Right ventricle myocardium inferior (tissue), 1 donor: ENCODE measurements around the gene AKT3. TPM values are rescaled to one million over a fixed set of nuclear protein-coding genes. Genes with fewer than 3 reads are reported as not detected.
"Not testable (repeated sequence)": the region's sequence is repeated elsewhere in the genome, so short reads cannot be mapped to it uniquely, and the experiment has no call there.

Experiments
- ATAC-seq: fragments of 200-7000 bp; cut with Tn5 transposase; one replicate; pipeline ENCODE4 v1.9.1; 2020; ENCODE audit warnings: mild to moderate bottlenecking, moderate library complexity
- DNase-seq: peaks from one replicate; pipeline ENCODE4 v3.0.0; 2021; ENCODE audit errors: missing footprints
- intact Hi-C: fragments of 100-400 bp; cut with DNase I; formaldehyde crosslinking; loops from one replicate; pipeline ENCODE4 v1.11.0; 2022
- total RNA-seq: library from RNA; stranded (reverse); fragmentation: NEBNext Ultra II Directional; extraction: Animal tissue kit (Norgen Biotek cat#: 25700); gene quantifications from one replicate; pipeline ENCODE4 v1.2.1, GENCODE V29; 2021
- donor health status: DM: no; HTN: yes; CAD: no; lungs with severe emphysema.

Gene AKT3
- total RNA-seq, 1 donor from 2014 or later: 19.1 TPM

DNA sequence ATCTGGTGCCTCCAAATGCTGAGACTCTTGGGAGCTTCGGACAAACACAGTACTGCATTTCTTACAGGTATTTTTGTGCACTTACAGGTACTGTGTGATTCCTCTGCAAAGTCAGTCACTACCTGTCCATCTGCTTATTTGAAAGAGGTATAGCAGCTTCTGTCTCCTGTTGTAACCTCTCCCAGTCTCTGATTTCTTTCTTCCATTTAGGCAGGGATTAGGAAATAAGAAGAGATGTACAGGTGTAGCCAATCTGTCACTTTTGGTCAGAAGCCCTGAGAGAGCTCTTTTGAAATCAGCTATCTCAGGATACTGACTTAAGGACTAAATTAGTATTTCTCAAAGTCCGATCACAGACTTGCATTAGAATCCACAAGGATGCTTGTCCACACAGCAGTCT lies 54.0 kb downstream of the AKT3 start:
- ATAC-seq: no peak
- no peak for DNase-seq
- intact Hi-C loops: loop anchor here (5.0 kb wide), 1 partner anchor 51 kb away; no protein-coding TSS in a partner anchor

DNA sequence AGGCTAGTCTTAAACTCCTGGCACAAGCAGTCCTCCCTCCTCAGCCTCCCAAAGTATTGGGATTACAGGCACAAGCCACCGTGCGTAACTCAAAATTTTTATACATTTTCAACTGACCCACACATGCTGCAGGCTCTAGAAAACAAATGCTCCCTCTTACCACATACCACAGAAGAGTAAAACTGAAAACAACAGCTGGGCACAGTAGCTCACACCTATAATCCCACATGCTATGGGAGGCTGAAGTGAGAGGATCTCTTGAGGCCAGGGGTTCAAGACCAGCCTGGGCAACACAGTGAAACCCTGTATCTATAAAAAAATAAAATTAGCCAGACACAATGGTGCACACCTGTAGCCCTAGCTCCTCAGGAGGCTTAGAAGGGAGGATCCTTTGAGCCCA lies 56.7 kb downstream of the AKT3 start:
- intact Hi-C loops: no loop called here
- DNase-seq (no peak), ATAC-seq (no peak)

DNA sequence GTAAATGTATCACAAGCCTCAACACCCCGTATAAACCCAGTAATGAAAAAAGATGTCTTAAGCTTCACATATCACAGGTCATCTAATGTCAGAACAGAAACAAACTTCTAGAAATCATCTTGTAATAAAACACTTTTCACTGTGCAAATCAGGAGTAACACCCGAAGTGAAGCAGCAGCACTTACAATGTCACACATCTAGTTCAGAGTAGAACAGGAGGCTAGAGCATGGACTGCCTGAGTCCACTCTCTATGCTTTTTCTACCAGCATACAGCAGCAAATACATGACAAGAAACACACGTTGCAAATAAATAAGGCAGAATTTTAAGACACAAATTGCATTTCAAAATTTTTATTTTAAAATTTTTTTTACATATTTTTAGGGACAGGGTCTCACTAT lies 57.2 kb downstream of the AKT3 start:
- no peak for ATAC-seq
- intact Hi-C loops: no loop called here
- no peak for DNase-seq

DNA sequence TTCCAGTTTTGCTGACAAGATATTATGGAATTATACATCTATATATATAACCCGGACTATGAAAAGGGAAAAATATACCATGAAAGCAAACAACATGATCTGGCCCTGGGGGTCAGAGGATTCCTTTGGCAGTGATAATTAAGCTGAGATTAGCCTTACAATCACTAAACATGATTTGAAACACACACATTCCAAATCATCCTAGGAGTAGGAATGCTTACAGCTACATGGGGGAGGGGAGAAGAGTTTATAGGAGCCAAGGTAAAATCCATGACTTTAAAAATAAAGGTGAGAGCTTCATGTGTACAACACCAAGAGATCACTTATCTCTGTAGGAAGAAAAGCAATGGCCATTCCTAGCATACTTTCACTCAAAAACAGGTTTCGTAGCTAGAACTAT lies 57.6 kb downstream of the AKT3 start:
- intact Hi-C loops: no loop called here
- ATAC-seq: no peak
- DNase-seq: no peak

DNA sequence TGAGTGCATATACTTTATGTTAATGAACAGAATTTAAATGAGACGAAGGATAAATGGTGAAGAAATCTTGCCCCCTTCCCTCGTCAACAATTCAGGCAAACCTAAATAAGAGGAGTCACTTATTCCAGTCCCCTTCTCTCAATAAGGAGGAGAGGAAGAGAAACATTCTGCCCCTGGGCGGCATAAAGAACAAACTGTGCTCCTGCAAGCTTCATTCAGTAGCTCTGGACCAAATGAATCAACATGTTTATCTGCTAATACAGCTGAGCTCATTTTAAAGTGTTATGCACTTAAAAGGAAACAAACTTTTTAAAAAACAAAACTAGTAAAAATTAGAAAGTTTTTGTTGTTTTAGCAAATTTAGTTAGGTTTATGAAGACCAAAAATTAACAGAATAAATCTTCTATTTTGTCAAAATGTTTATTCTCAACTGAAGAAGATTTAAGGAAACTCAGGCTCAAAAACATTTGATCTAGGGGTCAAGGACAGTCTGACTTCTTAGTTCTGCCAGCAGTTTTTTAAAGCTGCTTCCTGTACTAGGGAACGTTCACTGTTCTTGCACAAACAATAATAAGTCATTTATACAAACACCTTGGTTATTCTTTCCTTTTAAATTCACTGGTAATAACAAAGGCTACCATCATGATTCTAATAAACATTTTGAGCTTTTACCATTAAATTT lies 58.3 kb downstream of the AKT3 start:
- peak; percentile 76 for ATAC-seq
- intact Hi-C loops: no loop called here

DNA sequence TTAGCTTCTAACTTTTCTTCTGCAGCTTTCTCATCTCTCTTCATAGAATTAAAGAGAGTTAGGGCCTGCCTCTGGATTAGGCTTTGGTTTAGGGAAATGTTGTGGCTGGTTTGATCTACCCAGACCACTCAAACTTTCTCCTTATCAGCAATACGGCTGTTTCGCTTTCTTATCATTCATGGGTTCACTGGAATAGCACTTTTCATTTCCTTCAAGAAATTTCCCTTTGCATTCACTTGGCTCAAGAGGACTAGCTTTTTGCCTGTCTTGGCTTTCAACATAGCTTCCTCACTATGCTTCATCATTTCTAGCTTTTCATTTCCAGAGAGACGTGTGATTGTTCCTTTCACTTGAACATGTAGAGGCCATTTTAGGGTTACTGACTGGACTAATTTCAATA lies 59.6 kb downstream of the AKT3 start:
- no peak for ATAC-seq
- intact Hi-C loops: no loop called here
- DNase-seq: no peak

More for the DNA sequence above, 58.3 kb downstream of the AKT3 start:
- no peak for DNase-seq

DNA sequence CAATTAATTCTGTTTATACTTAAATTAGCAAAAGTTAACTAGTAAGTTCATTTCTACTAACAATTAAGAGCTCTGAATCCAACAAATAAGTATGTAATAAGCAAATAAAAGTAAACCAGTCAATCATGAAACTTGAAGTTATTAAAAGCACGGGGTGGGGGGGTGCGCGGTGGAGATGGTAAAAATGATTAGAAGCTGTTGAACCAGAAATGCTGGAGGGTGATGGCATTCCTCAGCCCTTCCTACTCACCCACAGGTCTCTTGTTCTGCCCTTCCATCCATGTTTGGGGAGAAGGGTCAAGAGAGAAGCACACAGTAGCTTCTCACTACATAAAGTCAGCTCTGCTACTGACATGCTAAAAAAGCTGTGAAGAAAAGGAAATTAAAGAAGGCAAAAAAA lies 63.5 kb downstream of the AKT3 start:
- intact Hi-C loops: no loop called here
- DNase-seq: no peak
- no peak for ATAC-seq

DNA sequence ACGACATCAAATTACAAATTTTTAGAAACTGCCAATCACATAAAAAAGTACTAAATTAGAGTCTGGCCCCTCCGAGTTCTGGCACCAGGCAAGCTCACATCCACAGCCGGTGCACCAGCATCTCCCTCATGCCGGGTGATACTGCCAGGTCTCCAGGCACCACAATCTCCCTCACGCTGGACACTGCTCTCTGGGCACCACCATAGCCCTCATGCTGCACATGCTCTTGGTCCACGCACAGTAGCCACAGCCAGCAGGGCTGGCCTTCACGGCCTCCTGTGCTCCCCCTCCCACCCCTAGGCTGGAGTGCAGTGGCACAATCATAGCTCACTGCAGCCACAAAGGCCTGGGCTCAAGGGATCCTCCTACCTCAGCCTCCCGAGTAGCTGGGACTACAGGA lies 65.5 kb downstream of the AKT3 start:
- no peak for DNase-seq
- intact Hi-C loops: no loop called here
- ATAC-seq: no peak

DNA sequence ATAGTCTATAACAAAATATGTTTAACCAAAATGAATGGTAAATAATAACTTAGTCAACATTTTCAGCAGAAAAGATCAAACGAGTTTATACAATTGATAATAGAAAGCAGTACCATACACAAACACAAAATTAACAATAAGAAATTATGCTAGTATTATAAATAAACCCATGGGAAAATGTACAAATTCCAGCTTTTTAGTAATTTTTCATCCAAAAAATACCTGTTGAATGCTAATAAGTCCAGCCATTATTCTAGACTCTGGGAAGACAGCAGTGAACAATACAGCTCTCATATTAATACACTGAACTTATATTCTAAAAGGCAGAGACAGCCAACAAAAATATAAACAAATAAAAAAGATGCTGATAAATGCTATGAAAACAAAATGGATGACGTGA lies 66.3 kb downstream of the AKT3 start:
- intact Hi-C loops: no loop called here
- no peak for ATAC-seq
- no peak for DNase-seq

DNA sequence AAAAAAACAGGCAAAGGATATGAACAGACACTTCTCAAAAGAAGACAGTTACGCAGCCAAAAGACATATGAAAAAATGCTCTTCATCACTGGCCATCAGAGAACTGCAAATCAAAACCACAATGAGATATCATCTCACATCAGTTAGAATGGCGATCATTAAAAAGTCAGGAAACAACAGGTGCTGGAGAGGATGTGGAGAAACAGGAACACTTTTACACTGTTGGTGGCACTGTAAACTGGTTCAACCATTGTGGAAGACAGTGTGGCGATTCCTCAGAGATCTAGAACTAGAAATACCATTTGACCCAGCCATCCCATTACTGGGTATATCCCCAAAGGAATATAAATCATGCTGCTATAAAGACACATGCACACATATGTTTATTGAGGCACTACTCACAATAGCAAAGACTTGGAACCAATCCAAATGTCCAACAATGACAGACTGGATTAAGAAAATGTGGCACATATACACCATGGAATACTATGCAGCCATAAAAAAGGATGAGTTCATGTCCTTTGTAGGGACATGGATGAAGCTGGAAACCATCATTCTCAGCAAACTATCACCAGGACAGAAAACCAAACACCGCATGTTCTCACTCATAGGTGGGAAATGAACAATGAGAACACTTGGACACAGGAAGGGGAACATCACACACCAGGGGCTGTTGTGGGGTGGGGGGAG lies 77.5 kb downstream of the AKT3 start:
- DNase-seq, intact Hi-C loops, ATAC-seq: not testable (repeated sequence)

DNA sequence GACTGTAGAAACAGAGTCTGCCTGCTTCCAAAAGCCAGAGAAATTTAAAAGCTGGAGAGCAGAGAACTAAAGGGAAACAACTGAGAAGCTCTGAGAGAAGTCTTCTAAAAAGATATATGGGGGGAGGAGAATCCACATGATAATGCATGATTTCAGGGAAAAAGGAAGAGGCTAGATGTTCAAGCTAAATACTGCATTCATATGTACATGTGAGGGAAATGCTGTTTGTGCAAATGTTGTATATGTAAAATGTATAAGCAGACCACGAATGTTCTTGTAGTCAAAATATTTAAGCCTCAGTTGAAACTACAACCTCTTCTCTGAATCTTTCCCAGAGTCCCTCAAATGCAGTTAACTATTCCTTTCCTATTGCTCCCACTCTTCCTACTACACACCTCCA lies 79.2 kb downstream of the AKT3 start:
- no peak for ATAC-seq
- DNase-seq: no peak
- intact Hi-C loops: no loop called here

DNA sequence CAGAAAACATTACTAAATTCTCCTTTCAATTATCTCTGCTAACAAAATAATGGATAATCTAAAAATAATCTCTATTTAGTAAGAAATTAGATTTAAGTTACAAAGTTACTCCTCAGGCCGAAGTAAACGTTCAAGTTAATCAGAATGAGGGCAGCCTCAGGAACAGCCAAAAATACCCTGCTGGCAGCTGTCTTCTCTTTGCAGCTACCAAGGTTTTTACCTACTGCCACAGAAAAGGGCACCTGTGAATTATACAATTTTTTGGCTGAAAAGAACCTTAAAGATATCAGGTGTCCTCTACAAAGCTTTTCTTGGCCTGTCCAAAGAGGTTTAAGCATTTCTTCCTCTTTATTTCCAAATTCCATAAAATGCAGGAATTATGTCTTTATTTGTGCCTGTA lies 84.4 kb downstream of the AKT3 start:
- intact Hi-C loops: no loop called here
- ATAC-seq: no peak

DNA sequence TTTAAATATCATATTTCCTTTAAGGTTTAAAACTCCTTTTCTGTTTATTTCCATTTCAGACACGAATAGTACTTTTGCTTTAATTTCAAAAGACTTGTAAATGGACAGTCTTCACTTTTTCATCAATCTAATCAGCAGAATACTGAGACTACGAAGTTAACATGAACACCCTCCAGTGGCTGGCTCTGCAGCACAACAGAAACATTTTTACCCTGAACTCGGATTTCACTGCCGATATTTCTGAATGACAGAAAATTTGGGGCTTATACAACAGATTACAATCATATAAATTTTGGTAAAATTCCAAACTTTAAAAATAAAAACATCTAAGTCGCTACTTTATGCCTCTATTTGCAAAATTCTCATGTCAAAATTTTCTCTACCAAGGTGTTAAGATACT lies 86.2 kb downstream of the AKT3 start:
- intact Hi-C loops: no loop called here
- DNase-seq (no peak), ATAC-seq (no peak)

More for the DNA sequence above, 84.4 kb downstream of the AKT3 start:
- DNase-seq: no peak

DNA sequence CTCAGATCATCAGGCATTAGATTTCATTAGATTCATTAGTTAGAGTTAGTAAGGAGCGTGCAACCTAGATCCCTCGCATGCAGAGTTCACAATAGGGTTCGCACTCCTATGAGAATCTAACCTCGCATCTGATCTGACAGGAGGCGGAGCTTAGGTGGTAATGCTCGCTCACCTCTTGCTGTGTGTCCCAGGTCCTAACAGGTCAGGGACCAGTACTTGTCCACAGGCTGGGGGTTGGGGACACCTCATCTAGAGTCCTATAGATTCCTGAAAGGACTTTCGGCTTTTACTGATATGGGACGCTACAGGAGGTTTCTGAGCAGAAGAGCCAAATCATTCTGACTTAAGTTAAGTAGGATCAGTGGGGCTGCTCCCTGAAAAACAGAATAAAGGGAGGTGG lies 91.4 kb downstream of the AKT3 start:
- ATAC-seq (no peak), DNase-seq (no peak)
- intact Hi-C loops: no loop called here

DNA sequence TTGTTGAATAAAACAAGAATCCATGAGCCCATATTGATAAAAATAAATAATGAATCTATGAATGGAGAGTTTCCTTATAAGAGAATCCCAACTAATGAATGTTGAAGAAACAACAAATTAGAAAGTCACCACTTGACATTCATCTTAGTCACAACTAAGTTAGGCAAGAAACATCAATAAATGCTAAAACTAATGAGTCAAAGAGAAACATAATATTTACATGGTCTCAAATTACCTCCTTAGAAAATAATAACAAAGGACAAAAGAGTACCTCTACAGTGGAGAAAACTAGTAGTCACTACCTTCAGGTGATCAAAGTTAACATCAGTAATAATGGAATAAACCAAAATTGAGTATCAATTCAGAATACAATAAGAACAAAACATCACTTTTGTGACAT lies 93.5 kb downstream of the AKT3 start:
- intact Hi-C loops: no loop called here
- ATAC-seq: no peak
- DNase-seq: no peak

DNA sequence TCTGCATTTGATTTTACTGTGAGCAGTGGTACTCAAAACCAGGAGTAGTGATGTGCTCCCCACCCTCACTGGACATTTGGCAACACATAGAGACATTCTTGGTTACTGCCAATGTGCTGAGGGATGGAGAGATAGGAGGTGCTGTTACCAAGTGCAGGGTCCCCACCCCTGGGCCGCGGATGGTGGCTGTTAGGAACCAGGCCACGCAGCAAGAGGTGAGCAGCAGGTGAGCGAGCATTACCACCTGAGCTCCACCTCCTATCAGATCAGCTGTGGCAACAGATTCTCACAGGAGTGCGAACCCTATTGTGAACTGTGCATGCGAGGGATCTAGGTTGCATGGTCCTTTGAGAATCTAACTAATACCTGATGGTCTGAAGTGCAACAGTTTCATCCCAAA lies 95.7 kb downstream of the AKT3 start:
- ATAC-seq: no peak
- intact Hi-C loops: no loop called here
- peak; percentile 50 for DNase-seq

DNA sequence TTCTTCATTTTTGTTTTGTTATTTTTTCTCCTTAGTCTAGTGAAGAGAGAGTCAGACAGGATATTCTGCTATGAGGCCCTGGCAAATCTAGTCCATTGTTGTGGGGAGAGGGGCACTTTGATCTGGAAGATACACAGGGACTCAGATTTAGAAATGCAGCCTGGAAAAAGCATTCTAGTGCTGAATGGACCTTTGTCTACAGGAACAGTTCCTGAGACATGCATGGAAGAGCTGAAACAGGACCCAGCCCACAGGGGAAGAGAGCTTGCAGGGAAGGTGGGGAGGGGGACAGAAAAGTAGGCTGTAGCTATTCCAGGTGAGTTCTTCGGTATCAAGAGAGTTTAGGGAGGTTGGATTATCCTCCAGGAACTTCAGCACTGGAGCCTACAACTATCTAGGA lies 98.5 kb downstream of the AKT3 start:
- no peak for DNase-seq
- intact Hi-C loops: no loop called here

DNA sequence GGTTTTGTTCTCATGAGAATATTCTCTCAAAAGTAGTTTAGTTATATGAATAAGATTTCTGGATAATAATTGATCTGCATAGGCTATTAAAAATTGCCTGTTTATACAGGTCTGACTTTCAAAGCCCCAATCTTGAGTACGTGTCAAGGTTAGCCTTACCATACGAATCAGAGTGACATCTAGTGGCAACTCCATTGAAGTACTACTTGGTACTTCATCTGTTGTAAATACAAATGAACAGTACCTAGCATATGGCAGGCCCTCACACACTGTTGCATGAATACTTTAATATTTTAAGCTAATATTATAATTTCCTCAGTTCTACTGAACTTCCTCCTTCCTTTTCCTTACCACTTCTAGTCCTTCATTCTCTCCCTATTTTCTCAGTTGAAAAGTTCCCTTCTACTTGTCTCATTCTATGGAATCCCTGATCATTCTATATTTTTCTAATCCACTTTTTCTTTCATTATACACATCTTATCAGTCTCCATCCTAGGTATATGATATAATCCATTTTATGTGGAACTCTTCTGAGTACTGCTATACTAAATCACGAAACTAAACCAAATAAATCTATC lies 101.2 kb downstream of the AKT3 start:
- intact Hi-C loops: loop anchor here (5.0 kb wide), 2 partner anchors 41 to 406 kb away; no protein-coding TSS in a partner anchor
- ATAC-seq (peak; percentile 90), DNase-seq (no peak)

More for the DNA sequence above, 98.5 kb downstream of the AKT3 start:
- ATAC-seq: no peak

DNA sequence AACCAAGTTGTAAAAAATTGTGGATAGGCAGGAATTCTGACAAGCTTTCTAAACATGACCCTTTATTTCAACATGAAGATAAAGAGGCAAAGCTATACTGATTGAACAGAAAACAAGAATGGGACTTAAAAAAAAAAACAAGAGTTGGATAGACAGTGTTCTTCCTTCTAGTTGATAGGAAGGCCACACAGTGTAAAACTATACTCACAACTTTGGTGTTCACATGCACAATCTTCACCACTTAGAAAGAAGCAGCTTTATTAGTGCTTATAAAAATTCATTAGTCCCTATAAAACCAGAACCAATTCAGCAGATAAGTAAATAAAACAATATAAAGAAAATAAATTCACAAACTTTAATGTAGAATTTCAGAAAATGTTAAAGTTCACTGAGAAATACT lies 101.8 kb downstream of the AKT3 start:
- no peak for DNase-seq
- intact Hi-C loops: loop anchor here (5.0 kb wide), 2 partner anchors 41 to 406 kb away; no protein-coding TSS in a partner anchor
- ATAC-seq: no peak

DNA sequence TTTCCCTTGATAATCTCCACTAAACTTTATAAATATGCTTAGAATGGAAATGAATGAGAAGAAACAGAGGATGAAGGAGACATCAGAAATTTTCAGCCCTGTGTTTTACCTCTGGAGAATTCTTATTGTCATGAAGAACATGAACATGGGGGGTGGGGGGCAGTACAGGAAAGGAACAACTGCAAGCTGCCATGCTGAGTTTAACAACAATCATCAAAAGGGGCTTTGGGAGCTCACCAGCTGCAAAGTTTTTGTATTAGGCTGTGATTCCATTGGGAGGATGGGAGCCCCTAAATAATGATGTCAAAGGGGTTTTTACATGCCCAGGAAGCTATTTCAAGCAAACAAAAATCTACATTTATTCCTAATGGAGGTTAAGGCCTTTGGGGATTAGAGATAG lies 103.3 kb downstream of the AKT3 start:
- intact Hi-C loops: loop anchor here (5.0 kb wide), 2 partner anchors 39 to 404 kb away; no protein-coding TSS in a partner anchor
- DNase-seq (no peak), ATAC-seq (no peak)
